HepG2 (cell line): Measurements from ENCODE around the gene ARHGAP15. TPM values are rescaled to one million over a fixed set of nuclear protein-coding genes. Genes with fewer than 3 reads are reported as not detected.

ENCODE experiments used
- MAFF ChIP-seq: IDR thresholded peaks from 2 replicates; pipeline ENCODE4 v1.6.1; 2011; ENCODE audit warnings: low read depth, low read length, improper control_type of control experiment
- NFATC3 ChIP-seq: sonication (generic); formaldehyde crosslinking; IDR thresholded peaks from 2 replicates; pipeline ENCODE4 v1.5.1; 2020; ENCODE audit warnings: mild to moderate bottlenecking, missing genetic modification reagents
- ZNF260 ChIP-seq: sonication (generic); formaldehyde crosslinking; IDR thresholded peaks from 2 replicates; pipeline ENCODE4 v1.4.0; 2020; ENCODE audit warnings: missing genetic modification reagents, low read depth, mild to moderate bottlenecking, borderline replicate concordance
- polyA plus RNA-seq, 8 experiments: library from polyadenylated mRNA; depleted of rRNA in 3 of 8; stranded (reverse) in 7 of 8; unstranded in 1 of 8; fragments of >200 nt; fragmentation: Illumina TruSeq in 4 of 8; extraction: Trizol in 4 of 8; gene quantifications; 2 replicates each; pipeline versions ENCODE4 v1.2.1 to v1.2.3, GENCODE V29; 2011 to 2016; ENCODE audit warnings: low read depth in 4 of 8, missing spikeins in 1 of 8, mixed read lengths in 1 of 8; ENCODE audit not compliant: insufficient read depth in 1 of 8
- small RNA-seq, 3 experiments: library from RNA; depleted of rRNA; stranded (forward); fragments of <200 nt; gene quantifications; one replicate each; pipeline ENCODE3, GENCODE V24; 2012; ENCODE audit warnings: low read depth in 2 of 3, low replicate concordance in 1 of 3; ENCODE audit not compliant: insufficient read length in 3 of 3, insufficient read depth in 2 of 3
- total RNA-seq, 5 experiments: library from RNA; depleted of rRNA; stranded (reverse); fragments of >200 nt; fragmentation: Illumina TruSeq; extraction: Trizol; gene quantifications; 2 replicates each; pipeline ENCODE4 v1.2.3, GENCODE V29; 2016; ENCODE audit warnings: low read depth in 1 of 5

The ARHGAP15 gene
- total and polyA plus RNA-seq, 2 of the 13 experiments (the other 11 are each of a cell fraction or from before 2014, with no cell fraction given) = 0.04 TPM; not detected in 1

- no peak for TF ChIP-seq ZNF260
- TF ChIP-seq MAFF = peak; percentile 90
- no peak for TF ChIP-seq NFATC3 (CRISPR knock-in tag)
Measured at GRCh38 chr2:143816916-143817315, 687.7 kb downstream of the ARHGAP15 start (continued).

Small RNA genes within 50 kb of the gene (small RNA-seq; reads per million reads assigned to genes)
- gene MTND4LP12 = 0 reads per million in 3 experiments
